ENCODE data around the gene FRG1. TPM values are rescaled to one million over a fixed set of nuclear protein-coding genes. Genes with fewer than 3 reads are reported as not detected.
"Not testable (repeated sequence)": the region's sequence is repeated elsewhere in the genome, so short reads cannot be mapped to it uniquely, and the experiment has no call there.

The FRG1 gene
- total RNA-seq, 1 donor, result 5.7 TPM

GRCh38 chr4:189983916-189984526 lies 43.3 kb downstream of the FRG1 start:
- not testable (repeated sequence) for DNase-seq (ENCODE audit: low read depth in 2 of 3, low spot score in 2 of 3)

GRCh38 chr4:189984661-189985060 lies 44.0 kb downstream of the FRG1 start:
- not testable (repeated sequence) for DNase-seq (ENCODE audit: low read depth in 2 of 3, low spot score in 2 of 3)

GRCh38 chr4:189985651-189986243 lies 45.1 kb downstream of the FRG1 start:
- DNase-seq (ENCODE audit: low read depth in 2 of 3, low spot score in 2 of 3), result not testable (repeated sequence)

- no peak for DNase-seq (ENCODE audit: low read depth in 2 of 3, low spot score in 2 of 3)
Observed at GRCh38 chr4:189988877-189989431, 48.3 kb downstream of the FRG1 start.

GRCh38 chr4:189989941-189990340 lies 49.3 kb downstream of the FRG1 start:
- DNase-seq (ENCODE audit: low read depth in 2 of 3, low spot score in 2 of 3), result not testable (repeated sequence)

Small RNA genes within 50 kb of the gene (small RNA-seq; reads per million reads assigned to genes)
- not detected for gene MLLT10P2

Other genes with a start within 250 kb of the FRG1 start
- not detected for gene FRG2, start 86.4 kb downstream of the FRG1 start, total RNA-seq
- gene DBET, start 123.6 kb downstream of the FRG1 start, total RNA-seq, result not detected
- not detected for gene DUX4, start 232.9 kb downstream of the FRG1 start, total RNA-seq

Measured in hematopoietic multipotent progenitor cell (in vitro differentiated cells).